Astrocyte of the cerebellum (primary cell): Measurements from ENCODE around the gene FAM131A.

Source experiments
- DNase-seq: peaks from one replicate; pipeline ENCODE4 v3.0.0-alpha.2; 2011; ENCODE audit warnings: low read depth
- H3K4me3 ChIP-seq: 2 replicates; pipeline ENCODE4 v1.5.1; 2011; ENCODE audit warnings: mild to moderate bottlenecking, low read depth, low read length, moderate library complexity
- CTCF ChIP-seq: IDR thresholded peaks from 2 replicates; pipeline ENCODE4 v1.5.1; 2012; ENCODE audit warnings: low read length, low read depth, moderate library complexity, mild to moderate bottlenecking; ENCODE audit errors: missing control alignments
- in situ Hi-C: cut with HindIII; loops from 2 replicates; pipeline ENCODE4 v1.10.0; 2017; ENCODE audit warnings: low sequenced_read_pairs

The FAM131A gene

GRCh38 chr3:184322731-184323487, 14.5 kb upstream of the FAM131A start:
- no peak for TF ChIP-seq CTCF
- in situ Hi-C loops: no loop called here
- no peak overlapping the region for H3K4me3 ChIP-seq
- no peak for DNase-seq

GRCh38 chr3:184323696-184324095, 13.7 kb upstream of the FAM131A start:
- DNase-seq: no peak
- TF ChIP-seq CTCF: no peak
- no peak overlapping the region for H3K4me3 ChIP-seq
- in situ Hi-C loops: no loop called here

- in situ Hi-C loops: no loop called here
- no peak for DNase-seq
- no peak for TF ChIP-seq CTCF
- H3K4me3 ChIP-seq: no peak overlapping the region
Measured at GRCh38 chr3:184325269-184325668, 12.1 kb upstream of the FAM131A start.

GRCh38 chr3:184325715-184326369, 11.6 kb upstream of the FAM131A start:
- in situ Hi-C loops: no loop called here
- TF ChIP-seq CTCF: no peak
- H3K4me3 ChIP-seq: no peak overlapping the region
- DNase-seq: no peak

GRCh38 chr3:184327171-184327570, 10.2 kb upstream of the FAM131A start:
- DNase-seq: no peak
- TF ChIP-seq CTCF: no peak
- H3K4me3 ChIP-seq: no peak overlapping the region
- in situ Hi-C loops: no loop called here

GRCh38 chr3:184328516-184328915, 8.9 kb upstream of the FAM131A start:
- DNase-seq: no peak
- H3K4me3 ChIP-seq: no peak overlapping the region
- in situ Hi-C loops: no loop called here
- no peak for TF ChIP-seq CTCF
